ENCODE results near the gene TBL2.
"Not testable (repeated sequence)": the region's sequence is repeated elsewhere in the genome, so short reads cannot be mapped to it uniquely, and the experiment has no call there.

The TBL2 gene

GRCh38 chr7:73578342-73579128, at the start of gene TBL2:
TBL2 (minus strand) TSS chr7:73578579; CDS start chr7:73578549, 30 bp downstream.
- H3K27me3 ChIP-seq (ENCODE audit: control insufficient read depth, insufficient read depth, low read length), result peaks cover 28% of the 10 kb centered on the region
- H3K27ac ChIP-seq (ENCODE audit: low read depth, low read length), result peak within 1 kb of the TSS; percentile 68
- H3K36me3 ChIP-seq (ENCODE audit: control insufficient read depth, insufficient read depth, low read length), result peaks cover 14% of the 10 kb centered on the region
- H3K4me3 ChIP-seq (ENCODE audit: low read depth, low read length), result peak within 1 kb of the TSS; percentile 83
- H3K9me3 ChIP-seq (ENCODE audit: control insufficient read depth, insufficient read depth, low read length), result no peaks in the 10 kb centered on the region
- H3K9ac ChIP-seq (ENCODE audit: low read depth, low read length), result peak within 1 kb of the TSS; percentile 73
- H3K4me1 ChIP-seq (ENCODE audit: control insufficient read depth, insufficient read depth, low read length), result no peaks in the 10 kb centered on the region

GRCh38 chr7:73626814-73627213, 48.4 kb upstream of the TBL2 start:
- Histone ChIP-seq H3K9me3 (ENCODE audit: control insufficient read depth, insufficient read depth, low read length) (no peaks in the 10 kb centered on the region), H3K27ac (ENCODE audit: low read depth, low read length) (no peak overlapping the region), H3K4me1 (ENCODE audit: control insufficient read depth, insufficient read depth, low read length) (no peaks in the 10 kb centered on the region), H3K4me3 (ENCODE audit: low read depth, low read length) (no peak overlapping the region), H3K9ac (ENCODE audit: low read depth, low read length) (no peak overlapping the region), H3K27me3 (ENCODE audit: control insufficient read depth, insufficient read depth, low read length) (peaks cover 12% of the 10 kb centered on the region), H3K36me3 (ENCODE audit: control insufficient read depth, insufficient read depth, low read length) (no peaks in the 10 kb centered on the region)

DNA sequence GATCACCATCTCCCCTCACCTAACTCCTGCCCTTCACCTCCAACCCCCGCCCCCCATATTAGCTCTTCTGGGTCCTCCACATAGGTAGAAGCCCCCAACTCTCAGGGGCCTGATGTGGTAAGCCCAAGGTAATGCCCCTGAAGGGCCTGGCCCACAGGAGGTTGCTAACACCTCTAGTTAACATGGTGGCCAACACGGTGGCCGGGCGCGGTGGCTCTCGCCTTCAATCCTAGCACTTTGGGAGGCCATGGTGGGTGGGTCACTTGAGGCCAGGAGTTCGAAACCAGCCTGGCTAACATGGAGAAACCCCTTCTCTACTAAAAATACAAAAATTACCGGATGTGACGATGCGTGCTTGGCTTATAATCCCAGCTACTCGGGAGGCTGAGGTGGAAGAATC, 46.9 kb upstream of the TBL2 start:
- Histone ChIP-seq H3K4me3 (ENCODE audit: low read depth, low read length) (no peak overlapping the region), H3K27ac (ENCODE audit: low read depth, low read length) (no peak overlapping the region), H3K27me3 (ENCODE audit: control insufficient read depth, insufficient read depth, low read length) (peaks cover 12% of the 10 kb centered on the region), H3K4me1 (ENCODE audit: control insufficient read depth, insufficient read depth, low read length) (no peaks in the 10 kb centered on the region), H3K9ac (ENCODE audit: low read depth, low read length) (no peak overlapping the region), H3K36me3 (ENCODE audit: control insufficient read depth, insufficient read depth, low read length) (no peaks in the 10 kb centered on the region), H3K9me3 (ENCODE audit: control insufficient read depth, insufficient read depth, low read length) (no peaks in the 10 kb centered on the region)

- H3K4me1 ChIP-seq (ENCODE audit: control insufficient read depth, insufficient read depth, low read length), result no peaks in the 10 kb centered on the region
- H3K27ac ChIP-seq (ENCODE audit: low read depth, low read length), result no peak overlapping the region
- H3K9ac ChIP-seq (ENCODE audit: low read depth, low read length), result no peak overlapping the region
- peaks cover 12% of the 10 kb centered on the region for H3K27me3 ChIP-seq (ENCODE audit: control insufficient read depth, insufficient read depth, low read length)
- no peaks in the 10 kb centered on the region for H3K9me3 ChIP-seq (ENCODE audit: control insufficient read depth, insufficient read depth, low read length)
- peak overlapping the region; percentile 78; the same call in 1 of the 2 replicates for H3K4me3 ChIP-seq (ENCODE audit: low read depth, low read length)
- no peaks in the 10 kb centered on the region for H3K36me3 ChIP-seq (ENCODE audit: control insufficient read depth, insufficient read depth, low read length)
Observed at GRCh38 chr7:73624669-73625001, 46.3 kb upstream of the TBL2 start.

DNA sequence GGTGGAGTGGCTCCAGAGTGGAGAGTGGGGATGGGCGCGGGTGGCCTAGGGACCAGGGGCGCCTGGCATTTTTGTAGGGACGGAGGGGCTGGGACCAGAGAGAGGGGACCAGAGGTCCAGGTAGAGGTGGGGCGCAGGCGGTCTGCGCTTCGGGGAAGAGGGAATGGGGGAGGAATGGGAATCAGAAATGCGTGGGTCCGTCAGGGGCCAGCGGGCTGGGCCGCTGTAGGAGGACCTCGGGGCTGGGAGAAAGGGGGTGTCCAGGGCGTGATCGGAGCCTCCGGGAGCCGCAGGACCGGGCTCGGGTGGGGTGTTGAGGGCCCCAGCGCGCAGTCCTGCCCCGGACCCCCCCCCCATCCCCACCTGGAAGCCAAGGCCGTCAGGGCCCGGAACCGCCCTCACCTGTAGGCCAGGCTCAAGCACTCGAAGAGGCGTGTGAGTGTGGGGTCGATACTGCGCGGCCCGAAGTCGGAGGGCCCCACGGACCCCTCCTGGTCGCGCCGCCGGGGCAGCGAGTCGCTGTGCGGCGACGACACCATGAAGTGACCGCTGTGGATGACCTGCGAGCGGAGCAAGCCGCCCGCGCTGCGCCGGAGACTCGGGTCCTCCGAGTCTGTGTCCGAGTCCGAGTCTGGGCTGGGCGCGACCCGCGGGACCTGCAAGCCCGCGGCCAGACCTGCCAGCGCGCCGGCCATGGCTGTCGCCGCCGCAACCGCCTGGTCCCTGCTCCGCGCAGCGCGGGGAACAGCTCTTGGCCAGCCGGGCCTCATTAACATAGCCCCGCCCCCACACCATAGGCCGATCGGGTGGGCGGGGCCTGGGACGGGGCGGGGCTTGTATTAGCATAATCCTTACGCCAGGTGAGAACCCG, 45.7 kb upstream of the TBL2 start, which contains the start of gene MLXIPL:
Gene MLXIPL (minus strand): TSS at position 725 of the 871 bp plus-strand sequence. CDS start 30 bp downstream, at position 695.
- Histone ChIP-seq H3K27me3 (ENCODE audit: control insufficient read depth, insufficient read depth, low read length) (peaks cover 12% of the 10 kb centered on the region), H3K27ac (ENCODE audit: low read depth, low read length) (no peak within 1 kb of the TSS), H3K4me3 (ENCODE audit: low read depth, low read length) (peak within 1 kb of the TSS; percentile 78), H3K36me3 (ENCODE audit: control insufficient read depth, insufficient read depth, low read length) (no peaks in the 10 kb centered on the region), H3K4me1 (ENCODE audit: control insufficient read depth, insufficient read depth, low read length) (no peaks in the 10 kb centered on the region), H3K9me3 (ENCODE audit: control insufficient read depth, insufficient read depth, low read length) (no peaks in the 10 kb centered on the region), H3K9ac (ENCODE audit: low read depth, low read length) (no peak within 1 kb of the TSS)

- H3K9me3 ChIP-seq (ENCODE audit: control insufficient read depth, insufficient read depth, low read length), result no peaks in the 10 kb centered on the region
- H3K4me3 ChIP-seq (ENCODE audit: low read depth, low read length), result peak overlapping the region; percentile 78
- H3K9ac ChIP-seq (ENCODE audit: low read depth, low read length), result no peak overlapping the region
- no peak overlapping the region for H3K27ac ChIP-seq (ENCODE audit: low read depth, low read length)
- peaks cover 12% of the 10 kb centered on the region for H3K27me3 ChIP-seq (ENCODE audit: control insufficient read depth, insufficient read depth, low read length)
- H3K4me1 ChIP-seq (ENCODE audit: control insufficient read depth, insufficient read depth, low read length), result no peaks in the 10 kb centered on the region
- H3K36me3 ChIP-seq (ENCODE audit: control insufficient read depth, insufficient read depth, low read length), result no peaks in the 10 kb centered on the region
Observed at GRCh38 chr7:73622909-73623797, 44.8 kb upstream of the TBL2 start.

DNA sequence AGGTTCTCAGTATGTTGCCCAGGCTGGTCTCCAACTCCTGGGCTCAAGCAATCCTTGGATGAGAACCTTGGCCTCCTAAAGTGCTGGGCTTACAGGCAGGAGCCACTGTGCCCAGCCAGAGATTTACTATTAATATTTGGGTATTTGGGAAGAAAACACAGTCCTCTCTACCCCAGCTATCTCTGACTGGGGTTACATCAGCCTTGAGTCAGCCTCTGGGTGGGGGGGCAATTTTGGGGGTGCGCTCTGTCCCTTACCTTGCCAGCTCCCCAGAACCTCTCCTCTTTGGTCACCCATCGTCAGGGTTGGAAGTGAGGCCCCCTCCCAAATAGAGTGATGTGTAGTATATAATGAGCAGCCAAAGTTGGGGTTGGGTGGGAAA, 44.1 kb upstream of the TBL2 start:
- Histone ChIP-seq H3K9ac (ENCODE audit: low read depth, low read length) (no peak overlapping the region), H3K4me3 (ENCODE audit: low read depth, low read length) (peak overlapping the region; percentile 78), H3K27me3 (ENCODE audit: control insufficient read depth, insufficient read depth, low read length) (peaks cover 12% of the 10 kb centered on the region), H3K9me3 (ENCODE audit: control insufficient read depth, insufficient read depth, low read length) (no peaks in the 10 kb centered on the region), H3K27ac (ENCODE audit: low read depth, low read length) (no peak overlapping the region), H3K4me1 (ENCODE audit: control insufficient read depth, insufficient read depth, low read length) (no peaks in the 10 kb centered on the region), H3K36me3 (ENCODE audit: control insufficient read depth, insufficient read depth, low read length) (no peaks in the 10 kb centered on the region)

DNA sequence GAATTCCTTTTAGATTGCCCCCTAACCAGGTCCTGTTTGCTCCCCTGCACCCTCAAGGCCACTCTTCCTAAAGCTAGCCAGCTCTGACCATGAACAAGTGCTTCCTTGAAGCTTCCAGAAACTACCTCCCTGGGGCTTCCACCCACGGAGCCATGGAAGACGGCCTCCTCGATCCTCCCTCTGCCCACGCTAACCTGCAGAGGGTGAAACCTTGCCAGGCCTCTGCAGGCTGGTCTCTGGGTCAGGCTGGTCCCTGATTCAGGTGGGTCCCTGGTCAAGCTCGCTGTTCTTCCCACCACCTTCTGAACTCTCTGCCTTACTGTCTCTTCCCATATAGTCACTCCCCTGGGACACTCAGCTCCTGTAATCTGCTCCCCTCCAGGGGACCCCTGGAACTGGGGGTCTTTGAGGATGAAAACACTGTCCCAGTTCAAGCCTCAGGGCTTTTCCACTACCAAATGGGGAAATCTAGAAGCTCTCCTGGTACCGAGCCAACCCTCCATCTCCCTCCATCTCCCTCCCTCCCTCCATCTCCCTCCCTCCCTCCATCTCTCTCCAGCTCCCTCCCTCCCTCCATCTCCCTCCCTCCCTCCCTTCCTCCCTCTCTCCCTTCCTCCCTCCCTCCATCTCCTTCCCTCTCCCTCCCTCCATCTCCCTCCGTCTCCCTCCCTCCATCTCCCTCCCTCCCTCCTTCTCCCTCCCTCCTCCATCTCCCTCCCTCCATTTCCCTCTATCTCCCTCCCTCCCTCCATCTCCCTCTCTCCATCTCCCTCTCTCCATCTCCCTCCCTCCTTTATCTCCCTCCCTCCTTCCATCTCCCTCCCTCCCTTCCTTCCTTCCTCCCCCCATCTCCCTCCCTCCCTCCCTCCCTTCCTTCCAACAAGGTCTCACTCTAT, 43.0 kb upstream of the TBL2 start:
- H3K27ac ChIP-seq (ENCODE audit: low read depth, low read length), result no peak overlapping the region
- no peaks in the 10 kb centered on the region for H3K4me1 ChIP-seq (ENCODE audit: control insufficient read depth, insufficient read depth, low read length)
- no peaks in the 10 kb centered on the region for H3K9me3 ChIP-seq (ENCODE audit: control insufficient read depth, insufficient read depth, low read length)
- no peak overlapping the region for H3K4me3 ChIP-seq (ENCODE audit: low read depth, low read length)
- H3K36me3 ChIP-seq (ENCODE audit: control insufficient read depth, insufficient read depth, low read length), result no peaks in the 10 kb centered on the region
- H3K27me3 ChIP-seq (ENCODE audit: control insufficient read depth, insufficient read depth, low read length), result peaks cover 12% of the 10 kb centered on the region
- H3K9ac ChIP-seq (ENCODE audit: low read depth, low read length), result no peak overlapping the region

GRCh38 chr7:73619394-73619793, 41.0 kb upstream of the TBL2 start:
- H3K4me3 ChIP-seq (ENCODE audit: low read depth, low read length); H3K4me1 ChIP-seq (ENCODE audit: control insufficient read depth, insufficient read depth, low read length); H3K9me3 ChIP-seq (ENCODE audit: control insufficient read depth, insufficient read depth, low read length); H3K9ac ChIP-seq (ENCODE audit: low read depth, low read length); H3K27ac ChIP-seq (ENCODE audit: low read depth, low read length); H3K36me3 ChIP-seq (ENCODE audit: control insufficient read depth, insufficient read depth, low read length): not testable (repeated sequence)
- peaks cover 12% of the 10 kb centered on the region for H3K27me3 ChIP-seq (ENCODE audit: control insufficient read depth, insufficient read depth, low read length)

DNA sequence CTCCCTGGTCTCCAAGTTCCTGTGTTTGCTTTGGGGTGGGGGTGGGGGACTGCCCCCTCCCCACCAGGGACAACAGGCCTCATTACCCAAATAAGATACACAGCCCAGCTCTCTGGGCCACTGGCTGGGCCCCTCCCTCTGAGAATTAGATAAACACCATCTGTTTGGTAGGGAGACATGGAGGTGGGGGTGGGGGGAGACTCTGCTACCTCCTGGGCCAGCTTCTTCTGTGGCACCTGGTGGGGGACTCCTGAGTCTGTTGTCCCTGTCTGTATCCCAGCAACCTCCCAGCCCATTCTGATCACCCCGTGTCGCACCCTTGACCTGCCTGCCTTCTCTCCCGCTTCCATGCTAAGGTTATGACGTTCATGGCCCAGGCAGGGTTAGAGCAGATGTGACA, 40.2 kb upstream of the TBL2 start:
- H3K9ac ChIP-seq (ENCODE audit: low read depth, low read length), result no peak overlapping the region
- no peaks in the 10 kb centered on the region for H3K36me3 ChIP-seq (ENCODE audit: control insufficient read depth, insufficient read depth, low read length)
- H3K27me3 ChIP-seq (ENCODE audit: control insufficient read depth, insufficient read depth, low read length), result peaks cover 5% of the 10 kb centered on the region
- H3K4me1 ChIP-seq (ENCODE audit: control insufficient read depth, insufficient read depth, low read length), result no peaks in the 10 kb centered on the region; the same call in 1 of the 2 replicates
- H3K9me3 ChIP-seq (ENCODE audit: control insufficient read depth, insufficient read depth, low read length), result no peaks in the 10 kb centered on the region
- no peak overlapping the region for H3K4me3 ChIP-seq (ENCODE audit: low read depth, low read length)
- H3K27ac ChIP-seq (ENCODE audit: low read depth, low read length), result no peak overlapping the region

Measured in HUES48 (cell line).